OCI-LY1 (cell line): ENCODE results near the gene ARPC2.

Experiments used
- H2AFZ ChIP-seq: fragments of 200-600 bp; sonication (generic), shearing (Covaris generic); 2 replicates; pipeline ENCODE4 v1.6.0; 2014; ENCODE audit warnings: antibody characterized with exemption, mild to moderate bottlenecking, low read length
- H3F3A ChIP-seq: fragments of 200-600 bp; sonication (generic), shearing (Covaris generic); 2 replicates; pipeline ENCODE4 v1.6.0; 2014; ENCODE audit warnings: mild to moderate bottlenecking, antibody characterized with exemption, low read length, moderate library complexity; ENCODE audit not compliant: insufficient read depth
- H3K27ac ChIP-seq: fragments of 200-600 bp; sonication (generic); 2 replicates; pipeline ENCODE4 v1.5.1; 2014; ENCODE audit warnings: low read length, mixed run types, mild to moderate bottlenecking, low read depth; ENCODE audit not compliant: poor library complexity, severe bottlenecking
- H3K27me3 ChIP-seq: fragments of 200-600 bp; sonication (generic); 2 replicates; pipeline ENCODE4 v1.6.0; 2014; ENCODE audit warnings: antibody characterized with exemption, mild to moderate bottlenecking, low read length, moderate library complexity; ENCODE audit not compliant: insufficient read depth
- H3K36me3 ChIP-seq: fragments of 200-600 bp; sonication (generic); 2 replicates; pipeline ENCODE4 v1.6.1; 2014; ENCODE audit warnings: mild to moderate bottlenecking, antibody characterized with exemption, low read length, moderate library complexity, mixed read lengths; ENCODE audit not compliant: insufficient read depth
- H3K4me1 ChIP-seq: fragments of 200-600 bp; sonication (generic); 2 replicates; pipeline ENCODE4 v1.5.1; 2014; ENCODE audit warnings: mild to moderate bottlenecking, low read length, moderate library complexity; ENCODE audit not compliant: insufficient read depth, severe bottlenecking
- H3K4me2 ChIP-seq: fragments of 200-600 bp; sonication (generic), shearing (Covaris generic); 2 replicates; pipeline ENCODE4 v1.6.1; 2014; ENCODE audit warnings: low read length
- H3K4me3 ChIP-seq: fragments of 200-600 bp; sonication (generic); 2 replicates; pipeline ENCODE4 v1.5.1; 2014; ENCODE audit warnings: low read length, low read depth, mild to moderate bottlenecking, mixed read lengths; ENCODE audit not compliant: poor library complexity, severe bottlenecking
- H3K79me2 ChIP-seq: fragments of 200-600 bp; shearing (Covaris generic); 2 replicates; pipeline ENCODE4 v1.6.1; 2016; ENCODE audit warnings: mixed run types, low read length, mixed read lengths; ENCODE audit not compliant: insufficient read depth
- H3K9ac ChIP-seq: fragments of 200-600 bp; sonication (generic), shearing (Covaris generic); 2 replicates; pipeline ENCODE4 v1.6.1; 2014; ENCODE audit warnings: mild to moderate bottlenecking, low read length, mixed read lengths
- H3K9me2 ChIP-seq: fragments of 200-600 bp; sonication (generic), shearing (Covaris generic); 2 replicates; pipeline ENCODE4 v1.6.1; 2014; ENCODE audit warnings: low read depth, mild to moderate bottlenecking, low read length, mixed read lengths
- H3K9me3 ChIP-seq: fragments of 200-600 bp; shearing (Covaris generic); 2 replicates; pipeline ENCODE4 v1.6.1; 2014; ENCODE audit warnings: low read length, mixed read lengths
- H4K20me1 ChIP-seq: fragments of 200-600 bp; sonication (generic), shearing (Covaris generic); 2 replicates; pipeline ENCODE4 v1.6.0; 2016; ENCODE audit warnings: mild to moderate bottlenecking, low read length; ENCODE audit not compliant: insufficient read depth
- EZH2 ChIP-seq: fragments of 200-600 bp; sonication (generic), shearing (Covaris generic); IDR thresholded peaks from 2 replicates; pipeline ENCODE4 v1.8.0; 2017; ENCODE audit warnings: borderline replicate concordance, mixed run types, mild to moderate bottlenecking, antibody characterized with exemption, low read length, moderate library complexity, mixed read lengths
- TF ChIP-seq, protein P1 (sequence below): fragments of 200-600 bp; sonication (generic), shearing (Covaris generic); IDR thresholded peaks from 2 replicates; pipeline ENCODE4 v1.5.1; 2017; ENCODE audit warnings: mild to moderate bottlenecking, antibody characterized with exemption, low read length, moderate library complexity, mixed read lengths

The ARPC2 gene

GRCh38 chr2:218235017-218235416, 18.0 kb downstream of the ARPC2 start:
- Histone ChIP-seq H3K4me3 (no peak overlapping the region), H3K27me3 (no peaks in the 10 kb centered on the region), H3K4me1 (no peaks in the 10 kb centered on the region), H3K9ac (no peak overlapping the region), H4K20me1 (no peaks in the 10 kb centered on the region), H3K4me2 (no peak overlapping the region), H3K9me3 (no peaks in the 10 kb centered on the region), H3K79me2 (no peaks in the 10 kb centered on the region), H2AFZ (no peak overlapping the region), H3K9me2 (no peaks in the 10 kb centered on the region), H3K36me3 (peaks cover 96% of the 10 kb centered on the region), H3K27ac (no peak overlapping the region), H3F3A (no peaks in the 10 kb centered on the region)
- TF ChIP-seq EZH2 = no peak
- TF ChIP-seq, protein P1, sequence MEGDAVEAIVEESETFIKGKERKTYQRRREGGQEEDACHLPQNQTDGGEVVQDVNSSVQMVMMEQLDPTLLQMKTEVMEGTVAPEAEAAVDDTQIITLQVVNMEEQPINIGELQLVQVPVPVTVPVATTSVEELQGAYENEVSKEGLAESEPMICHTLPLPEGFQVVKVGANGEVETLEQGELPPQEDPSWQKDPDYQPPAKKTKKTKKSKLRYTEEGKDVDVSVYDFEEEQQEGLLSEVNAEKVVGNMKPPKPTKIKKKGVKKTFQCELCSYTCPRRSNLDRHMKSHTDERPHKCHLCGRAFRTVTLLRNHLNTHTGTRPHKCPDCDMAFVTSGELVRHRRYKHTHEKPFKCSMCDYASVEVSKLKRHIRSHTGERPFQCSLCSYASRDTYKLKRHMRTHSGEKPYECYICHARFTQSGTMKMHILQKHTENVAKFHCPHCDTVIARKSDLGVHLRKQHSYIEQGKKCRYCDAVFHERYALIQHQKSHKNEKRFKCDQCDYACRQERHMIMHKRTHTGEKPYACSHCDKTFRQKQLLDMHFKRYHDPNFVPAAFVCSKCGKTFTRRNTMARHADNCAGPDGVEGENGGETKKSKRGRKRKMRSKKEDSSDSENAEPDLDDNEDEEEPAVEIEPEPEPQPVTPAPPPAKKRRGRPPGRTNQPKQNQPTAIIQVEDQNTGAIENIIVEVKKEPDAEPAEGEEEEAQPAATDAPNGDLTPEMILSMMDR = no peak

DNA sequence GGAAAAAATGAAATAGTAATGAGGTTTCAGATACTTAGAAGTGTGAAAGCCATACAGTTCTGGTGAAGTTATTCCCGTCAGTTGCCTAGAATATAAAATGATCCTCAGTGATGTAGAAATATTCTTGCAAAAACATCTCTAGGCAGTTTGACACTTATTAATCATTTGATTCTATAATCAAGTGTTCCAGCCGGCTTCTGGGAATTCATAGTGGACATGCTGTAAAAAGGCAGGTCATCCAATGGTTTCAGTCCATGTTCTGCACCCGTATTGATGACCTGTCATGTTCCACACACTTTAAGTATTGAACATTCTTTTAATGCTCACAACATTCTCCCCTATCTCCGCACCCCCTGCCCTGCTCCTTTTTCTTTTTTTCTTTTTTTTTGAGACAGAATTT, 19.8 kb downstream of the ARPC2 start:
- no peaks in the 10 kb centered on the region for H3K9me3 ChIP-seq
- no peaks in the 10 kb centered on the region for H4K20me1 ChIP-seq
- H3K9ac ChIP-seq = no peak overlapping the region
- no peak for TF ChIP-seq EZH2
- TF ChIP-seq, protein P1 = no peak
- no peaks in the 10 kb centered on the region for H3K27me3 ChIP-seq
- H3K27ac ChIP-seq = no peak overlapping the region
- no peaks in the 10 kb centered on the region for H3F3A ChIP-seq
- peaks cover 94% of the 10 kb centered on the region for H3K36me3 ChIP-seq
- no peaks in the 10 kb centered on the region for H3K9me2 ChIP-seq
- H2AFZ ChIP-seq = no peak overlapping the region
- no peak overlapping the region for H3K4me3 ChIP-seq
- no peaks in the 10 kb centered on the region for H3K79me2 ChIP-seq
- no peak overlapping the region for H3K4me2 ChIP-seq
- no peaks in the 10 kb centered on the region for H3K4me1 ChIP-seq

DNA sequence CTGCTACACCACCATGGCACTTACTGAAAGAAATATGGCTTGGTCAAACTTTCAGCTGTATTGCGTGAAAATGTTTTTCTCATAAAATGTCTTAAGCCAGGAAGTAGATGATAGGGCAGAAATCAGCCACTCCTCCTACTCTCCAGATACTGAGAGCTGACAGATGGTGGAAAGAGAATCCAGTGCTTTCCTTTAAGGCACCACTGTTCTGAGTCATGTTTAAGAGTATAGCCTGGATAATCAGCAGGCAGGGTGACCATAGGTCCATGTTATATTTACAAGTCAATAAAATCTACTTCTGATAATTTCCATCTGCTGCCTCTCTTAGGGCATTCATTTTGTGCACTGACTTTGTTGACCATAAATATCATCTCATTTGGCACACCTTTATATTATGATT, 21.9 kb downstream of the ARPC2 start:
- Histone ChIP-seq H3K27ac (no peak overlapping the region), H3K9me3 (no peaks in the 10 kb centered on the region), H3K9me2 (no peaks in the 10 kb centered on the region), H2AFZ (no peak overlapping the region), H3K79me2 (no peaks in the 10 kb centered on the region), H4K20me1 (no peaks in the 10 kb centered on the region), H3K4me1 (no peaks in the 10 kb centered on the region), H3F3A (no peaks in the 10 kb centered on the region), H3K9ac (no peak overlapping the region), H3K4me3 (no peak overlapping the region), H3K27me3 (no peaks in the 10 kb centered on the region), H3K4me2 (no peak overlapping the region), H3K36me3 (peaks cover 97% of the 10 kb centered on the region)
- no peak for TF ChIP-seq EZH2
- TF ChIP-seq, protein P1 = no peak
